Psoas muscle (tissue), 8 donors: ENCODE results near the gene CRTAC1. TPM values are rescaled to one million over a fixed set of nuclear protein-coding genes. Genes with fewer than 3 reads are reported as not detected.

Experiments
- ATAC-seq, 4 donors: fragments of 200-7000 bp; cut with Tn5 transposase; one replicate each; pipeline ENCODE4 v1.9.1; 2020; ENCODE audit warnings: moderate library complexity in 3 of 4, mild to moderate bottlenecking in 2 of 4
- DNase-seq, 2 donors: peaks; one replicate each; pipeline ENCODE4 v3.0.0-alpha.2; 2020
- H3K27ac ChIP-seq: fragments of 200-600 bp; one replicate; pipeline ENCODE4 v1.8.0; 2022
- H3K27me3 ChIP-seq, 3 donors: fragments of 200-600 bp in 1 of 3; one replicate each; pipeline versions ENCODE4 v1.6.1 to v1.8.0; 2013 to 2022; ENCODE audit warnings: low read length in 2 of 3, mild to moderate bottlenecking in 2 of 3, moderate library complexity in 1 of 3; ENCODE audit not compliant: insufficient read depth in 3 of 3
- H3K36me3 ChIP-seq, 2 donors: fragments of 200-600 bp in 1 of 2; one replicate each; pipeline versions ENCODE4 v1.6.1 to v1.8.0; 2013 to 2022; ENCODE audit warnings: low read depth in 1 of 2, mild to moderate bottlenecking in 1 of 2, moderate library complexity in 1 of 2; ENCODE audit not compliant: insufficient read depth in 1 of 2
- H3K4me1 ChIP-seq: fragments of 200-600 bp; one replicate; pipeline ENCODE4 v1.8.0; 2022
- H3K4me3 ChIP-seq: fragments of 200-600 bp; one replicate; pipeline ENCODE4 v1.8.0; 2022; ENCODE audit warnings: mild to moderate bottlenecking
- H3K9me3 ChIP-seq: fragments of 200-600 bp; one replicate; pipeline ENCODE4 v1.8.0; 2022
- WGBS, 3 donors: extraction: QIAGEN DNeasy Blood & Tissue Kit; methylation state at CpG; one replicate each; pipeline versions ENCODE4 v1.1.6 to v1.1.7; 2013; 5-methylcytosine and 5-hydroxymethylcytosine counted together
- intact Hi-C, 2 donors: fragments of 100-400 bp; cut with DNase I; formaldehyde crosslinking; loops; one replicate each; pipeline versions ENCODE4 v1.11.0 to v1.14.2; 2022
- polyA plus RNA-seq, 3 donors: library from polyadenylated mRNA; stranded (reverse); fragments of 200-250 nt; gene quantifications; one replicate each; pipeline ENCODE4 v1.2.3, GENCODE V29; 2013
- total RNA-seq, 4 donors: library from RNA; stranded (reverse); fragmentation: NEBNext Ultra II Directional in 2 of 4; extraction: Animal tissue kit (Norgen Biotek cat#: 25700) in 2 of 4; gene quantifications; one replicate each; pipeline versions ENCODE4 v1.2.1 to v1.2.4, GENCODE V29; 2021 to 2023
- TF ChIP-seq, protein P1 (sequence below): fragments of 200-600 bp; IDR thresholded peaks from one replicate; pipeline ENCODE4 v1.8.0; 2022; ENCODE audit warnings: antibody characterized with exemption
- donor health status: healthy with polysubstance abuse.
- donor health status: DM: no; HTN: no; CAD: no; lungs with moderate emphysema.
- donor health status: Bipolar disorder and iron deficiency.
- donor health status: healthy.
- donor health status: DM: yes; HTN: yes; CAD: no.
- donor health status: DM: no; HTN: no; CAD: no.
- donor health status: DM: no; HTN: no; CAD: no.
- donor health status: DM: yes; HTN: yes; CAD: no.

The CRTAC1 gene
- total and polyA plus RNA-seq, 7 donors, result 0.07 to 0.93 (median 0.30) TPM

DNA sequence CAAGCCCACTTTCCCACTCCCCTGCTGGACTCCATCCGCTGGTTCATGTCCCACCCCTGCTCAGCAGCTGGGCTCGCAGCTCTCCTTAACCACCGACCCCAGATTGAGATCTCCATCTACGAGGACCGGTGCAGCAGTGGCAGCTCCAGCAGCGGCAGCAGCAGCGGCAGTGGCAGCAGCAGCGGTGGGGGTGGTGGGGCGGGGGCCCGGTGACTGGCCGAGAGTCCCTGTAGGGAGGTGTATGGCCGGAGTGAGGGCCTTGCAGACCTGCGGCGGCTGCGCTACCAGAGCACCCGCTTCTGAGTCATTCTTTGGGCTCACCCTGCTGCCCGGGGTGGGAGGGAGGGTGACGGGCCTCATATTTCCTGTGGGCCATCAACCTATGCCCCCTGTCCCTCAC, 164.9 kb downstream of the CRTAC1 start:
- ATAC-seq, result no peak
- H3K27ac ChIP-seq, result no peak overlapping the region
- H3K4me1 ChIP-seq, result peaks cover 12% of the 10 kb centered on the region
- intact Hi-C loops, result no loop called here
- TF ChIP-seq, protein P1, sequence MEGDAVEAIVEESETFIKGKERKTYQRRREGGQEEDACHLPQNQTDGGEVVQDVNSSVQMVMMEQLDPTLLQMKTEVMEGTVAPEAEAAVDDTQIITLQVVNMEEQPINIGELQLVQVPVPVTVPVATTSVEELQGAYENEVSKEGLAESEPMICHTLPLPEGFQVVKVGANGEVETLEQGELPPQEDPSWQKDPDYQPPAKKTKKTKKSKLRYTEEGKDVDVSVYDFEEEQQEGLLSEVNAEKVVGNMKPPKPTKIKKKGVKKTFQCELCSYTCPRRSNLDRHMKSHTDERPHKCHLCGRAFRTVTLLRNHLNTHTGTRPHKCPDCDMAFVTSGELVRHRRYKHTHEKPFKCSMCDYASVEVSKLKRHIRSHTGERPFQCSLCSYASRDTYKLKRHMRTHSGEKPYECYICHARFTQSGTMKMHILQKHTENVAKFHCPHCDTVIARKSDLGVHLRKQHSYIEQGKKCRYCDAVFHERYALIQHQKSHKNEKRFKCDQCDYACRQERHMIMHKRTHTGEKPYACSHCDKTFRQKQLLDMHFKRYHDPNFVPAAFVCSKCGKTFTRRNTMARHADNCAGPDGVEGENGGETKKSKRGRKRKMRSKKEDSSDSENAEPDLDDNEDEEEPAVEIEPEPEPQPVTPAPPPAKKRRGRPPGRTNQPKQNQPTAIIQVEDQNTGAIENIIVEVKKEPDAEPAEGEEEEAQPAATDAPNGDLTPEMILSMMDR, result no peak
- no peaks in the 10 kb centered on the region for H3K9me3 ChIP-seq
- peaks cover 0 to 18% of the 10 kb centered on the region in 2 donors for H3K36me3 ChIP-seq
- 66 to 74% (median 67%) methylated on average over 17 to 18 of the region's 18 CpGs for WGBS, 3 donors
- no peak overlapping the region for H3K4me3 ChIP-seq
- H3K27me3 ChIP-seq, result no peaks in the 10 kb centered on the region
- DNase-seq, result no peak

DNA sequence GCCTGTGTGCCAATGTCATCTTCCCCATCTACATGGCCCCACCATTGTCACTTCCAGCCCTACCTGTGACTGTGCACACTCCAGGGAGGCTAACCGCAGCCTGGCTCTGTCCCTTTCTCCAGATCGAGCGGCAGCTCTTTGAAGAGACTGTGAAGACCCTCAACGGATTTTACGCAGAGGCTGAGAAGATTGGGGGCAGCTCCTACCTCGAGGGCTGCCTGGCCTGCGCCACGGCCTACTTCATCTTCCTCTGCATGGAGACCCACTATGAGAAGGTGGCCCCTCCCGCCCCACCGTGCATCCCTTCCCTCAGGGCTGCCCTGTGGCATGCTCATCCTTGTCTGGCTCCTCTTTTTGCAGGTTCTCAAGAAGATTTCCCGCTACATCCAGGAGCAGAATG, 166.6 kb downstream of the CRTAC1 start:
- Histone ChIP-seq H3K4me1 (peaks cover 4% of the 10 kb centered on the region), H3K9me3 (no peaks in the 10 kb centered on the region), H3K36me3 (peaks cover 0 to 30% of the 10 kb centered on the region in 2 donors), H3K27me3 (no peaks in the 10 kb centered on the region), H3K27ac (no peak overlapping the region), H3K4me3 (no peak overlapping the region)
- TF ChIP-seq, protein P1, result no peak
- intact Hi-C loops, result no loop called here
- ATAC-seq (no peak), DNase-seq (no peak)
- WGBS, 3 donors, result 89 to 91% (median 89%) methylated on average over 11 of the region's 11 CpGs

DNA sequence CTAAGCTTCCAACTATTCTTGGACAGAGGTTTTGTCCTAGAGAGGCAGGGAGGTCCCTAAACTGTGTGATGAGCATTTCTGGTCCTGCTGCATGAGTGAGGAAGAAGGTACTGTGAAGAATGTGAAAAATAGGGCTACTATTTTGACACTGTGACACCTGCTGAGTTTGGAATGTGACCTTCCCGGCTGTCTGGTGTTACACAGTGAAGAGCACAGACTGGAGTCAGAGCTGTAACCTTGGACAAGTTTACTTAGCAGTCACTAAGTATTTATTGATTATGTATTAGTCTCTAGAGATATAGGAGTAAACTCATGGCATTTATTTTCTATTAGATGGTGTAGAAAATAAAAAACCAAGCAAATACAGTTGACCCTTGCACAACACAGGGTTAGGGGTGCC, 168.5 kb downstream of the CRTAC1 start:
- Histone ChIP-seq H3K9me3 (no peaks in the 10 kb centered on the region), H3K4me3 (no peak overlapping the region), H3K27ac (no peak overlapping the region), H3K36me3 (peaks cover 0 to 30% of the 10 kb centered on the region in 2 donors), H3K4me1 (no peaks in the 10 kb centered on the region), H3K27me3 (no peaks in the 10 kb centered on the region)
- no peak for ATAC-seq
- WGBS, 3 donors, result 3 to 12% (median 7%) methylated on average over 1 of the region's 1 CpG
- intact Hi-C loops, result no loop called here
- no peak for DNase-seq
- TF ChIP-seq, protein P1, result no peak

DNA sequence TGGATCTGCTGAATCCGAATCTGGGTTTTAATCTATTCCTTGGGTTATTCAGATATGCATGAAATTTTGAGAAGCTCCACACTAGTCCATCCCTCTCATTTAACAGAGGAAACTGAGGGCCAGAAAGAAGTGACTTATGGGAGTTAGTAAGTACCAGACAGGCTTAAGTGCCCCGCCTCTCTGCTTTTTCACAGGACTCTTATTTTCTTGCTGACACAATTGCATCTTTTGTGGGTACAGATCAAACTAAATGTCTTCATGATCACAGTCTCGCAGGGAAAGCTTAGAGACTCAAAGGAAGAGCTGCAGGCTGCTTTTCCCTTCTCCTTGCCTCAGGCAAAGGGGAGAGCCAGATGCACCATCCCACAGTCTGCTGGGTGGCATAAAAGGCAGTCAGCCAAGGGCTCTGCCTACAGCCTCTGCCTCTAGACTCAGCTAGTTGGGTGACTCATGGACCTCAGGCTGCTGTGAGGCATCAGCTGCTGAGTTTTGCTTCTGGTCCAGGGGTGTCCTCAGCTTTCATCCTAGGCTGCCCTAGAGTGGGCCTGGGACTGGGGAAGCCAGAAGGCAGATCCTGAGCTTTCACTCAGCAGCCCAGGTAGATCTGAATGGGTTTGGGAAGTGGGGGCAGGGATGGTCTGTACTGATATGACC, 169.2 kb downstream of the CRTAC1 start:
- DNase-seq (peak; percentile 19 to 66), ATAC-seq (peak; percentile 89 to 93 (median 92))
- no peaks in the 10 kb centered on the region for H3K4me1 ChIP-seq
- H3K4me3 ChIP-seq, result no peak overlapping the region
- TF ChIP-seq, protein P1, result no peak
- H3K36me3 ChIP-seq, result peaks cover 0 to 30% of the 10 kb centered on the region in 2 donors
- intact Hi-C loops, result no loop called here
- no peaks in the 10 kb centered on the region for H3K27me3 ChIP-seq
- no peak overlapping the region for H3K27ac ChIP-seq
- H3K9me3 ChIP-seq, result no peaks in the 10 kb centered on the region
- 81 to 82% (median 82%) methylated on average over 3 of the region's 3 CpGs for WGBS, 3 donors

DNA sequence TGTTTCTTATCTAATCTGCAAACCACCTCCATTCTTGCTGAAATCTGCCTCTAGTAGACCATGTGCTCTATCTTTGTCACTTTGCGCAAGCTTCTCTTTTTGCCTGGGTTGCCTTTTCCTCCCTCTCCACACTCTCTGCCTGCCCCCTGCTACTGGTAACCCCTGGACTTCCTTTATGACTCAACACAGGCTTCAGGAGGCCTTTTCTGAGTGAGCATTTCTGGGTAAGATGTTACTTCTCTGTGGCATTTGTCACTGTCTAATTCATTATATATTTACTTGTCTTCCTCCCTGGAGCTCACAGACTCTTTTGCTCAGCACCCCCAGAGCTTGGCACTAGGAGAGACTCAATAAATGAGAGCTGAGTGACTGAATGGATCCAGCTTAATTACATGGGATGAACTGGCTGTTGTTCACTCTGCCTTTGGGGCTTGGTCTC, 172.4 kb downstream of the CRTAC1 start:
- 94 to 97% (median 96%) methylated on average over 1 of the region's 1 CpG for WGBS, 3 donors
- Histone ChIP-seq H3K36me3 (peaks cover 0 to 13% of the 10 kb centered on the region in 2 donors), H3K4me1 (no peaks in the 10 kb centered on the region), H3K27ac (no peak overlapping the region), H3K27me3 (no peaks in the 10 kb centered on the region), H3K9me3 (no peaks in the 10 kb centered on the region), H3K4me3 (no peak overlapping the region)
- DNase-seq (no peak), ATAC-seq (no peak)
- intact Hi-C loops, result no loop called here
- TF ChIP-seq, protein P1, result no peak
